Islet precursor cell (in vitro differentiated cells): ENCODE data around the gene SNX14.
"Not testable (repeated sequence)": the region's sequence is repeated elsewhere in the genome, so short reads cannot be mapped to it uniquely, and the experiment has no call there.

ENCODE experiments used
- DNase-seq: peaks from one replicate; pipeline ENCODE4 v3.0.0-alpha.2; 2018

The SNX14 gene

DNA sequence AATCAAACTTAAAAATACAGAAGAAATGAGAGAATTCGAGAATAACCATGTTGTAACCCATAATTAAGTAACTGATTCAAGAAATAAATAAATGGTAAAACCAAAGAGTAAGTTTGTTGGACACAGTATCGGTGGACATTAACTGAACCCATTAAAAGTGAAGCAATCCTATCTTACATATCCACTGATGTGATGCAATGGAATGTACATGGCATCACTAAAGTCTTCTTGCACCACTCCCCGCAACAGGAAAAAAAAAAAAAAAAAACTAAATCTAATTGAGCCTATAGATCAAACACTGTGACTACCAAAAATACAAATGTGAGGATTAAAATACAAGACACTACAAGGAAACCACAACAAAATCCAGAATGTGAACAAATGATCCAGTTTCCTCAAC lies 7.9 kb downstream of the SNX14 start:
- DNase-seq: no peak

DNA sequence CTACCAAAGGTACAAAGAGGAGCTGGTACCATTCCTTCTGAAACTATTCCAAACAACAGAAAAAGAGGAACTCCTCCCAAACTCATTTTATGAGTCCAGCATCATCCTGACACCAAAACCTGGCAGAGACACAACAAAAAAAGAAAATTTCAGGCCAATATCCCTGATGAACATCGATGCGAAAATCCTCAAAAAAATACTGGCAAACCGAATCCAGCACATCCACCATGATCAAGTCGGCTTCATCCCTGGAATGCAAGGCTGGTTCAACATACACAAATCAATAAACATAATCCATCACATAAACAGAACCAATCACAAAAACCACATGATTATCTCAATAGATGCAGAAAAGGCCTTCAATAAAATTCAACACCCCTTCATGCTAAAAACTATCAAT lies 10.8 kb downstream of the SNX14 start:
- DNase-seq: not testable (repeated sequence)

- no peak for DNase-seq
These were observed 12.1 kb downstream of the SNX14 start for GRCh38 chr6:85581572-85581971.

- DNase-seq: peak; percentile 70
These were observed 12.8 kb downstream of the SNX14 start for GRCh38 chr6:85580878-85581267.

- DNase-seq: no peak
These were observed 13.4 kb downstream of the SNX14 start for GRCh38 chr6:85580118-85580877.

- no peak for DNase-seq
These were observed 14.1 kb downstream of the SNX14 start for GRCh38 chr6:85579581-85579980.

GRCh38 chr6:85576476-85576875 lies 17.2 kb downstream of the SNX14 start:
- no peak for DNase-seq

DNA sequence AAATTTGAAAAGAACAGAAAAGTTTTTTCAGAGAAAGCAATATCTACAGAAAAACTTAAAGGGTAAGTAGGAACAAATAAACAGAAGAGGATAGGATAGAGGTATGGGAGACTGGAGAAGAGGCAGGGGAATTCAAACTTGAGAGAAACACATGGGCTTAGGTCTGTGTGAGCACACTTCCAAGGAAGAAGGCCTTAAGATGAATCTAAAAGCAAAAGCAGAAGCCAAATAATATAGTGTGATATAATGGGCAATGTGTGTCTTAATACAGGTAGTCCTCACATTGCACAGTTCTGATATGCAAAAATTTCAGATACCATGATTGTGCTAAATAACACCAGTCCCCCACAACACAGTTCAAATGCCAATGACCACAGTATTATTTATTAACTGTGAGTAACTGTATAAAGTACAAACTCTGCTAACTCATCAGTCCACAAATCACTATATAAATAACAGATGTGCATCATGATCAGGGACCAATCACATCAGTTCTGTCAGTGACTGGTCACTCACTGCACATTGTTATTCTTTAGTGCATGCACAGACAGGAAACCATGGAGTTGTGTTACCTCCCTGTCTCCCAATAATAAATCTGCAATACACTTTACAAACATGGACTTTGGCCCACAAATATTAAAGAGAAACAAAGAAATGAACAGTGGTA lies 18.6 kb downstream of the SNX14 start:
- DNase-seq: no peak

DNA sequence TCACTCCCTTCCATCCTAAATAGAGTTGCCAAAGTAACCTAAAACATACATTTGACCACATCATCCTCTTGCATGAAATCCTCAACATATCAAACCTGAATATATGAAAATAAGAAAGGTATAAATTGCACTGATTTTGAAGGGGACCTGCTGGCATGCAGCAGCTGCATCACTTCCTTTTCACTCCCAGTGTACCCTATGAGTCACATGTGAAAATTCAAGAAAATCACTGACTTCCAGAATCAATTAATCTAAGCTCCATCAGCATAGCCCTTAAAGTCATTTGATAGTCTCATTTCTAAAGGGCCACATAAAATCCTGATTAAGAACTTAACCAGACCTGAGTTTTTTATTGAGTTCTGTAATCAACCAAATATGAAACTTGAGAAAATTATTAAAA lies 24.3 kb downstream of the SNX14 start:
- no peak for DNase-seq

DNA sequence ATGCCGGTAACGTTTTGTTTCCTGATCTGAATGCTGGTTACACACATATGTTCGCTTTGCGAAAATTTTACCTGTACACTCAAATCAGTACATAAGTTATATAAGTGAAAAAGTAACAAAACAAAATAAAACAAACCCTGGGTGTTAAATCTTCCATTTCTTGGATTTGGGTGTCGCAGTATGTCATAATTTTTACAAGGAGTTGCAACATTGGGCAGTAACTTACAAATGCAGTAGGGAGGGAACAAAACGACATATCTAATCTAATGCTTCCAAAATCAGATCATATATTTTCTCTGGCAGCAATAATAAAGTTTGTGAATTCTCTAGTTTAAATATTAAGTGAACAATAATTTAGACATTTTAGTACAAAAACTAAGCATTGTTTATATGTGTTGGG lies 25.2 kb downstream of the SNX14 start:
- no peak for DNase-seq

DNA sequence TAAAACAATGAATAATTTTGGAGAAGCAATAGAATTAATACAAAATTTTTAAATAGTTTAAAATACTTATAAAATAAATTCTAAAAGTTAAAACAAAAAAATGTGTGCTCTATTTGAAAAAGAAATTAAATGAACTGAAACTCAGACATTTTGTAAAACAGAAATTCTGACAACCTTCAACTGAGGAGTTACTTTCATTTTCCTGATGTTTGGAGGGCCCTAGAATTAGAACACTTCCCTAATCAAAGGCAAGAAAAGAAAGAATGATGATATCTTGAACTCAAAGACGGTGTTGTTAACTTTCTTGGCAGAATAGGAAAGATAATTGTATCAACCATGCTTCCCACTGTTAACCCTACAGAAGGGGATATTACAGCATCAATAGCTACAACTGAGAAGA lies 27.9 kb downstream of the SNX14 start:
- DNase-seq: no peak

DNA sequence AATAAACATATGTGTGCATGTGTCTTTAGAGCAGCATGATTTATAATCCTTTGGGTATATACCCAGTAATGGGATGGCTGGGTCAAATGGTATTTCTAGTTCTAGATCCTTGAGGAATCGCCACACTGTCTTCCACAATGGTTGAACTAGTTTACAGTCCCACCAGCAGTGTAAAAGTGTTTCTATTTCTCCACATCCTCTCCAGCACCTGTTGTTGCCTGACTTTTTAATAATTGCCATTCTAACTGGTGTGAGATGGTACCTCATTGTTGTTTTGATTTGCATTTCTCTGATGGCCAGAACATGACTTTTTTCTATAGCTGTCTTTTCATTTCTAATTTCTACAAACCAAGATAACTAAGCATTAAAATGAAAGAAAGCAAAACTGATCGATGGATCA lies 29.4 kb downstream of the SNX14 start:
- not testable (repeated sequence) for DNase-seq

DNA sequence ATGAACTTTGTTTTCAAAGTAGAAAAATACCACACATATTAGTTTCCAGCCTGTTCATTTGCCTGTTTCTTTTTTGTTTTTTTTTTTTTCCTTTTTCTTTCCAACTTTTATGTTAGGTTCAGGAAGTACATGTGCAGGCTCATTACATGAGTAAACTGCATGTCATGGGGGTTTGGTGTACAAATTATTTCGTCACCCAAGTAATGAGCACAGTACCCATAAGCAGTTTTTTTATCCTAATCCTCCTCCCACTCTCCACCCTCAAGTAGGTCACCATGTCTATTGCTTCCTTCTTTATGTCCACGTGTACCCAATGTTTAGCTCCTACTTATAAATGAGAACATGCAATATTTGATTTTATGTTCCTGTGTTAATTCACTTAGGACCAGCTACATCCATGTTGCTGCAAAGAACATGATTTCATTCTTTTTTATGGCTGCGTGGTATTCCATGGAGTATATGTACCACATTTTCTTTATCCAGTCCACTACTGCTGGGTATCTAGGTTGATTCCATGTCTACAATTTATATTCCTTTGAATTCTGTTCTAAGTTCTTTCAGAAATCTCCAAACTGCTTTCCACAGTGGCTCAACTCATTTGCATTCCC lies 31.8 kb downstream of the SNX14 start:
- DNase-seq: no peak

- DNase-seq: no peak
These were observed 36.5 kb downstream of the SNX14 start for GRCh38 chr6:85556992-85557668.

DNA sequence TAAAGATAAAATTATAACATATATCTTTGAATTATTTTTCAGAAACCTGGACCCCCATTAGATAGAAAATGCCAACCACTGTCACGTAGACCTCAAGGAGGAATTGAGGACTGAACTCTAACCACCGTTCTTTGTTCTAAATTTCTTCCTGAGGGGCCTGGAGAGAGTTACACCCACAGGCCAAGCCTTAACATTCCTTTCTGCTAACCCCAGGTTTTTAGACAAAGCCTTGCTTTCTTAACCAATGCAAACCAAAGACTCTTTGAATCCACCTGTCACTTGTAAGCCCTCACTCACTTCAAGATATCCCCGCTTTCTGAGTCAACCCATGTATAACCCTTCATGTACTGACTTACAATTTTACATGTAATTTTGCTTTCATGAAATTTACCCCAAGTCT lies 41.0 kb downstream of the SNX14 start:
- no peak for DNase-seq

- DNase-seq: no peak
These were observed 42.4 kb downstream of the SNX14 start for GRCh38 chr6:85551264-85551663.

- no peak for DNase-seq
These were observed 45.9 kb downstream of the SNX14 start for GRCh38 chr6:85547719-85548118.

DNA sequence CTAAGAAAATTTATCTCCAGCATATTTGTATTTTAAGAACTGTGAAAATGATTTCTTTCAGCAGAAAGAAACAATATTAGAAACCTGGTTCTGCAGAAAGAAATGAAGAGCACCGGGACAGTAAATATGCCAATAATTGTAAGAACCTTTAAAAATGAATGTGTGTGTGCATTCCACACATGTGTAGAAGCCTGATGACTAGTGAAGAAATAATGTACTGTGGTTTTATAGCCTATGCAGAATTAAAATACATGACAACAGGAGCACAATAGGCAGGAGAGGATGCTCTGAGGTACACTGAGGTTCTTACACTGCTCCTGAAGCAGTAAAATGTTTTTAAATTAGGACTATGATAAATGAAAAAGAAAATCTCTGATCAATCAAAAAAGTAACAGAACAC lies 48.9 kb downstream of the SNX14 start:
- no peak for DNase-seq

DNA sequence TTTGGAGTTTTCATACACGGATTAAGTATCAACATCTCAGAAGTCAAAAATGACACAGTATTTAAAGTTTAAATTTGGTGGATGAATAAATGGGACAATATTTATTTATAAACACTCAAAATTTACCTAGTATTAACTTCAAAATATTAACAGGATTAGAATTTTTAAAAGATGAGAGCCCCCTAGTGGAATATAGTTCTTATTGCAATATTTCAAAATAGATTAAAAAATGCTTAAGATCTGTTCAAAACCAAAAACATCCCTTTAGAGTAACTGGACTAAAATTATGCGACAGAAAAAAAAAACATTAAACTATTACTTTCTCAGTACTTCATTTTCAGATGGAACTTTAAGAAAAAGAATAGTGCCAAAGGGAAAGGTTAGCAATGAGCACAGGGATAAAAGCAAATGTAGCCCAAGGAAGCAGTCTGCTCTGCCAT lies 56.6 kb downstream of the SNX14 start:
- DNase-seq: no peak

- DNase-seq: not testable (repeated sequence)
These were observed 69.4 kb downstream of the SNX14 start for GRCh38 chr6:85524281-85524680.

- DNase-seq: no peak
These were observed 77.5 kb downstream of the SNX14 start for GRCh38 chr6:85516168-85516567.

DNA sequence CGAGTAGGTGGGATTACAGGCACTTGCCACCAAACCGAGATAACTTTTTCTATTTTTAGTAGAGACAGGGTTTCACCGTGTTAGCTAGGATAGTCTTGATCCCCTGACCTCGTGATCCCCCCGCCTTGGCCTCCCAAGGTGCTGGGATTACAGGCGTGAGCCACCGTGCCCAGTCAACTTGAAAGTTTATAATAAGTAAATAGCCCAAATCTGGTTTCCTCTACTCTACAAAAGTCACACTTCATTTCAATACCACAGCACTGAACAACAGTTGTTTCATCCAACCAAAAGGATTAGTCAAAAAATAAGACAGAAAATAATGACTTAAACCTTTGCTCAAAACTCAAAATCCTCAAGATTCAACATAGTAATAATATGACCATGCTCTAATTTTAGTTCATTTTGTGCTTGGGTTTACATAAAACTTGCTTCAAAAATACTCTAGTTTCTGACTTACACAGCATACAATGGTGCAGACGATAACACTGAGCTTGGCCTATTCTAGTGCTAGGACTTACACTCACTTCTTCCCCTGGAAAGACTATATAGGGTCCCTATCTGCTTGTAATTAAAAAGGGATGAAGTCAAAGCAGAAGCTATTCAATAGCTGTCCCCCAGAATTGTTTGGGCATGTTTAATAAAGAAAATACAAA lies 87.1 kb downstream of the SNX14 start:
- DNase-seq: no peak

DNA sequence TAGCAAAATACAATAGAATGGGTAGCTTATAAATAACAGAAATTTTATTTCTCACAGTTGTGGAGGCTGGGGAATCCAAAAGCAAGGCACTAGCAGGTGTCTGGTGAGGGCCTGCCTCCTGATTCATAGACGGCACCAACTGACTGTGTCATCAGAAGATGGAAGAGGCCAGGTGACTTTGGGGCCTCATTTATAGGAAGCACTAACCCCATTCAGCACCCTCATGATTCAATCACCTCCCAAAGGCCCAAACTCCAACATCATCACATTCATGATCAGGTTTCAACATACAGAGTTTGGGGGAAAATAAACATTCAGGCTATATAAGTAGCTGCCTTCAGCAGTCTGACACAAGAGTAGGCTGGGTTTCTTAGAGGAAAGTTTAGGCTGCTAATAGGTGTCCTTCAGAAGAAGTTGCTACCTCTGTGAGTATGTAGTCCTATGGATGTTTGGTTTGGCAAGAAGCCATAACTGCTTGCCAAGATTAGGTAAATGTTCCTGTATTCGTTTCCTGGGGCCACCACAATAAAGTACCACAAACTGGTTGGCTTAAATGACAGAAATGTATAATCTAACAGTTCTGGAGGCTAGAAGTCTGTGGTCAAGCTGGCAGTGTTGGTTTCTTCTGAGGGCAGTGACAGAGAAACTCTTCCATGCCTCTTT lies 94.9 kb downstream of the SNX14 start:
- no peak for DNase-seq
